Stomach (tissue), 9 donors: ENCODE data around the gene MARCHF2. TPM values are rescaled to one million over a fixed set of nuclear protein-coding genes. Genes with fewer than 3 reads are reported as not detected.

ENCODE experiments used
- DNase-seq, 2 donors: peaks; one replicate each; pipeline versions ENCODE4 v3.0.0 to v3.0.0-alpha.2; 2013 to 2019
- H3K27ac ChIP-seq, 5 donors: fragments of 200-600 bp in 4 of 5; sonication (generic) in 4 of 5; one replicate each; pipeline ENCODE4 v1.5.1; 2013 to 2019; ENCODE audit warnings: mild to moderate bottlenecking in 1 of 5, moderate library complexity in 1 of 5
- H3K27me3 ChIP-seq, 3 donors: fragments of 200-600 bp; sonication (generic); one replicate each; pipeline ENCODE4 v1.5.1; 2017 to 2019; ENCODE audit warnings: mixed run types in 1 of 3
- H3K36me3 ChIP-seq, 4 donors: fragments of 200-600 bp; sonication (generic); 1 replicate in 3 of 4; 2 replicates in 1 of 4; pipeline ENCODE4 v1.5.1; 2016 to 2019
- H3K4me1 ChIP-seq, 4 donors: fragments of 200-600 bp; sonication (generic); one replicate each; pipeline ENCODE4 v1.5.1; 2016 to 2019
- H3K4me3 ChIP-seq, 4 donors: fragments of 200-600 bp; sonication (generic) in 3 of 4; one replicate each; pipeline ENCODE4 v1.5.1; 2016 to 2019; ENCODE audit warnings: mild to moderate bottlenecking in 1 of 4
- H3K9me3 ChIP-seq, 4 donors: fragments of 200-600 bp; sonication (generic); one replicate each; pipeline ENCODE4 v1.5.1; 2016 to 2019
- CTCF ChIP-seq, 7 experiments: fragments of 450-650 bp in 4 of 7; fragments of 200-600 bp in 3 of 7; sonication (generic) in 3 of 7; IDR thresholded peaks; one replicate each; pipeline ENCODE4 v1.5.1; 2016 to 2019; ENCODE audit warnings: antibody characterized with exemption in 7 of 7, control low read depth in 2 of 7, mild to moderate bottlenecking in 1 of 7
- EP300 ChIP-seq: sonication (generic); formaldehyde crosslinking; IDR thresholded peaks from one replicate; pipeline ENCODE4 v1.6.1; 2017; ENCODE audit warnings: antibody characterized with exemption
- POLR2A ChIP-seq, 4 donors: fragments of 450-650 bp; IDR thresholded peaks; one replicate each; pipeline ENCODE4 v1.6.1; 2016; ENCODE audit warnings: antibody characterized with exemption in 4 of 4, control low read depth in 2 of 4, mild to moderate bottlenecking in 1 of 4, moderate library complexity in 1 of 4
- POLR2AphosphoS5 ChIP-seq, 3 donors: sonication (generic); formaldehyde crosslinking; IDR thresholded peaks; one replicate each; pipeline ENCODE4 v1.6.1; 2016; ENCODE audit warnings: antibody characterized with exemption in 3 of 3
- WGBS, 5 donors: extraction: QIAGEN DNeasy Blood & Tissue Kit in 3 of 5; methylation state at CpG; one replicate each; pipeline versions ENCODE4 v1.1.5 to v1.1.7; 2013 to 2018; 5-methylcytosine and 5-hydroxymethylcytosine counted together
- intact Hi-C: fragments of 100-400 bp; cut with DNase I; formaldehyde crosslinking; loops from one replicate; pipeline ENCODE4 v1.15.1; 2023; ENCODE audit warnings: low total_unique reads
- polyA plus RNA-seq, 3 donors: library from polyadenylated mRNA; stranded (reverse); fragments of 200-250 nt; gene quantifications; one replicate each; pipeline ENCODE4 v1.2.3, GENCODE V29; 2013
- total RNA-seq, 5 donors: library from RNA; depleted of rRNA; stranded (reverse); fragments of >200 nt; gene quantifications; one replicate each; pipeline versions ENCODE4 v1.1.0 to v1.2.3, GENCODE V29; 2014 to 2016
- donor health status: healthy with polysubstance abuse.
- donor health status: Bipolar disorder and iron deficiency.
- donor health status: healthy.

MARCHF2 gene
- total and polyA plus RNA-seq, 8 donors, result 23.5 to 98.2 (median 35.8) TPM

GRCh38 chr19:8462571-8462970, 49.5 kb downstream of the MARCHF2 start:
- Histone ChIP-seq H3K4me1 (peaks cover 44 to 66% (median 57%) of the 10 kb centered on the region in 4 donors), H3K4me3 (no peak overlapping the region), H3K9me3 (no peaks in the 10 kb centered on the region), H3K27me3 (no peaks in the 10 kb centered on the region), H3K27ac (no peak overlapping the region), H3K36me3 (peaks cover 36 to 59% (median 54%) of the 10 kb centered on the region in 4 donors)
- no peak for TF ChIP-seq POLR2A (IDR thresholded peaks at IDR 0.05)
- no peak for TF ChIP-seq EP300
- no peak for TF ChIP-seq POLR2AphosphoS5 (IDR thresholded peaks at IDR 0.05)
- no peak for TF ChIP-seq CTCF (IDR thresholded peaks at IDR 0.05)
- 80 to 87% (median 83%) methylated on average over 5 of the region's 5 CpGs for WGBS, 5 donors
- intact Hi-C loops, result no loop called here
- no peak for DNase-seq

GRCh38 chr19:8463365-8463764, 50.3 kb downstream of the MARCHF2 start:
- TF ChIP-seq POLR2AphosphoS5 (IDR thresholded peaks at IDR 0.05) (no peak), CTCF (IDR thresholded peaks at IDR 0.05) (no peak), EP300 (no peak), POLR2A (IDR thresholded peaks at IDR 0.05) (no peak)
- H3K4me3 ChIP-seq, result no peak overlapping the region
- H3K9me3 ChIP-seq, result no peaks in the 10 kb centered on the region
- intact Hi-C loops, result no loop called here
- peaks cover 33 to 66% (median 62%) of the 10 kb centered on the region in 4 donors for H3K36me3 ChIP-seq
- no peak for DNase-seq
- peaks cover 36 to 64% (median 57%) of the 10 kb centered on the region in 4 donors for H3K4me1 ChIP-seq
- H3K27me3 ChIP-seq, result no peaks in the 10 kb centered on the region
- 74 to 85% (median 82%) methylated on average over 8 of the region's 8 CpGs for WGBS, 5 donors
- no peak overlapping the region for H3K27ac ChIP-seq

GRCh38 chr19:8466018-8466417, 52.9 kb downstream of the MARCHF2 start:
- Histone ChIP-seq H3K27ac (no peak overlapping the region), H3K9me3 (no peaks in the 10 kb centered on the region), H3K27me3 (no peaks in the 10 kb centered on the region), H3K4me1 (peaks cover 13 to 56% (median 43%) of the 10 kb centered on the region in 4 donors), H3K4me3 (no peak overlapping the region), H3K36me3 (peaks cover 58 to 93% (median 88%) of the 10 kb centered on the region in 4 donors)
- DNase-seq, result no peak
- TF ChIP-seq EP300, result no peak
- TF ChIP-seq CTCF (IDR thresholded peaks at IDR 0.05), result no peak
- no peak for TF ChIP-seq POLR2AphosphoS5 (IDR thresholded peaks at IDR 0.05)
- TF ChIP-seq POLR2A (IDR thresholded peaks at IDR 0.05), result no peak
- intact Hi-C loops, result no loop called here
- 75 to 83% (median 77%) methylated on average over 4 of the region's 4 CpGs for WGBS, 5 donors

- peaks cover 79 to 100% (median 100%) of the 10 kb centered on the region in 4 donors for H3K36me3 ChIP-seq
- H3K27me3 ChIP-seq, result no peaks in the 10 kb centered on the region
- intact Hi-C loops, result no loop called here
- 37 to 50% (median 46%) methylated on average over 3 of the region's 3 CpGs for WGBS, 5 donors
- H3K4me1 ChIP-seq, result peaks cover 0 to 40% (median 23%) of the 10 kb centered on the region in 4 donors
- H3K9me3 ChIP-seq, result no peaks in the 10 kb centered on the region
- peak overlapping the region in 1 of 5 donors; percentile 20 for H3K27ac ChIP-seq
- no peak for TF ChIP-seq CTCF (IDR thresholded peaks at IDR 0.05)
- TF ChIP-seq POLR2A (IDR thresholded peaks at IDR 0.05), result no peak
- TF ChIP-seq POLR2AphosphoS5 (IDR thresholded peaks at IDR 0.05), result no peak
- no peak for TF ChIP-seq EP300
- H3K4me3 ChIP-seq, result no peak overlapping the region
- no peak for DNase-seq
These were observed 55.0 kb downstream of the MARCHF2 start for GRCh38 chr19:8468124-8468523.
